ENCODE results near the gene PSD2.

The PSD2 gene

DNA sequence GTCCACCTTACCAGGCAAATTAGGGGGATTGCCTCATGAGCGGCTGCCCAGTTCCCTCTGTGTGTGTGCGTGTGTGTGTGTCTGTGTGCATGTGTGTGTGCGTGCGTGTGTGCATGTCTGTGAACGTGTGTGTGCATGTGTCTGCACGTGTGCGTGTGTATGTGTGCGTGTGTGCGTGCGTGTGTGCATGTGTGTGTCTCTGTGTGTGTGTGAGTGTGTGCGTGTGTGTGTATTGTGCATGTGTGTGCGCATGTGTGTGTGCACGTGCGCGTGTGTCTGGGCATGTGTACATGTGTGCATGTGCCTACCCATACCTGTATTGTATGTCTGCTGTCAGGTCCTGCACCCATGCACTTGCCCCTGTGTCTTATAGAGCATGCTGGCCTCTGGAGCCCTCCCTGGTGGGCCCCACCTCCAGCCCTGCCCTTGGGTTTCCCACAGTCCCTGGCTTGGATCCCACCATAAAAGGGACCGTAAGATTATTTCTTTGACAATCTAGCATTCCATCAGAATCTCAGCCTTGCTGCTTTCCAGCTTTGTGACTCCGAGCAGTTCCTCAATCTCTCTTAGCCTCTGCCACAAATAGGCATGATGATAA, 9.3 kb downstream of the PSD2 start:
- Histone ChIP-seq H3K4me3 (replicated peaks; ENCODE audit: insufficient read depth, low read length) (no peak overlapping the region), H3K27ac (replicated peaks) (no peak overlapping the region), H3K27me3 (ENCODE audit: insufficient read depth, poor library complexity, severe bottlenecking) (no peaks in the 10 kb centered on the region)
- TF ChIP-seq REST (IDR thresholded peaks at IDR 0.05; ENCODE audit: insufficient replicate concordance, low read depth), result no peak
- no peak for TF ChIP-seq POLR2AphosphoS5 (IDR thresholded peaks at IDR 0.05; ENCODE audit: low read depth)
- no peak for TF ChIP-seq SPI1 (IDR thresholded peaks at IDR 0.05; ENCODE audit: borderline replicate concordance, low read depth)
- TF ChIP-seq GABPA (IDR thresholded peaks at IDR 0.05; ENCODE audit: low read depth), result no peak
- no peak for DNase-seq (ENCODE audit: low read depth in 1 of 2, low spot score in 1 of 2)

DNA sequence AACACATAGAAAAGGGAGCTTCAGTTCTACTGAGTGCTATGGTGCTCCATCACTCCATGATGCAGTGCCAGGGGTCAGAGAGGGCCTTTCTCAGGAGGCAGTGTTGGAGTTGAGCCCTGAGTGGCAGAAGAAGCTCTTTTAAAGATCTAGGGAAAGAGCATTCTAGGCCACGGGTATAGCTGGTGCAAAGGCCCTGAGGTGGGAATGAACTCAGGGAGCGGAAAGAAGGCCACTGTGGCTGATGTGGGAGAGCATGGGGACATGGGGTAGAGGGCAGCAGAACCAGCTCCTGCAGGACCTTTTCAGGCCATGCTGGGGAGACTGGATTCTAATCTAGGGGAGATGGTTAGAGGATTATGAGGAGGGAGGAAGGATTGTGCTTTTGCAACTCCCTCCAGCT, 9.9 kb downstream of the PSD2 start:
- no peak for DNase-seq (ENCODE audit: low read depth in 1 of 2, low spot score in 1 of 2)
- no peaks in the 10 kb centered on the region for H3K27me3 ChIP-seq (ENCODE audit: insufficient read depth, poor library complexity, severe bottlenecking)
- H3K27ac ChIP-seq (replicated peaks), result no peak overlapping the region
- TF ChIP-seq REST (IDR thresholded peaks at IDR 0.05; ENCODE audit: insufficient replicate concordance, low read depth) (no peak), SPI1 (IDR thresholded peaks at IDR 0.05; ENCODE audit: borderline replicate concordance, low read depth) (no peak), GABPA (IDR thresholded peaks at IDR 0.05; ENCODE audit: low read depth) (no peak)
- TF ChIP-seq, protein P1, sequence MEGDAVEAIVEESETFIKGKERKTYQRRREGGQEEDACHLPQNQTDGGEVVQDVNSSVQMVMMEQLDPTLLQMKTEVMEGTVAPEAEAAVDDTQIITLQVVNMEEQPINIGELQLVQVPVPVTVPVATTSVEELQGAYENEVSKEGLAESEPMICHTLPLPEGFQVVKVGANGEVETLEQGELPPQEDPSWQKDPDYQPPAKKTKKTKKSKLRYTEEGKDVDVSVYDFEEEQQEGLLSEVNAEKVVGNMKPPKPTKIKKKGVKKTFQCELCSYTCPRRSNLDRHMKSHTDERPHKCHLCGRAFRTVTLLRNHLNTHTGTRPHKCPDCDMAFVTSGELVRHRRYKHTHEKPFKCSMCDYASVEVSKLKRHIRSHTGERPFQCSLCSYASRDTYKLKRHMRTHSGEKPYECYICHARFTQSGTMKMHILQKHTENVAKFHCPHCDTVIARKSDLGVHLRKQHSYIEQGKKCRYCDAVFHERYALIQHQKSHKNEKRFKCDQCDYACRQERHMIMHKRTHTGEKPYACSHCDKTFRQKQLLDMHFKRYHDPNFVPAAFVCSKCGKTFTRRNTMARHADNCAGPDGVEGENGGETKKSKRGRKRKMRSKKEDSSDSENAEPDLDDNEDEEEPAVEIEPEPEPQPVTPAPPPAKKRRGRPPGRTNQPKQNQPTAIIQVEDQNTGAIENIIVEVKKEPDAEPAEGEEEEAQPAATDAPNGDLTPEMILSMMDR (IDR thresholded peaks at IDR 0.05; ENCODE audit: insufficient read depth, low read length), result no peak
- no peak overlapping the region for H3K4me3 ChIP-seq (replicated peaks; ENCODE audit: insufficient read depth, low read length)

GRCh38 chr5:139806111-139806510, 10.5 kb downstream of the PSD2 start:
- no peak overlapping the region for H3K27ac ChIP-seq (replicated peaks)
- TF ChIP-seq, protein P1 (IDR thresholded peaks at IDR 0.05; ENCODE audit: insufficient read depth, low read length), result no peak
- TF ChIP-seq SPI1 (IDR thresholded peaks at IDR 0.05; ENCODE audit: borderline replicate concordance, low read depth) (no peak), POLR2AphosphoS5 (IDR thresholded peaks at IDR 0.05; ENCODE audit: low read depth) (no peak), REST (IDR thresholded peaks at IDR 0.05; ENCODE audit: insufficient replicate concordance, low read depth) (no peak), GABPA (IDR thresholded peaks at IDR 0.05; ENCODE audit: low read depth) (no peak)
- H3K27me3 ChIP-seq (ENCODE audit: insufficient read depth, poor library complexity, severe bottlenecking), result no peaks in the 10 kb centered on the region

More at GRCh38 chr5:139806111-139806510, 10.5 kb downstream of the PSD2 start:
- no peak overlapping the region for H3K4me3 ChIP-seq (replicated peaks; ENCODE audit: insufficient read depth, low read length)
- DNase-seq (ENCODE audit: low read depth in 1 of 2, low spot score in 1 of 2), result no peak

Data from HL-60 (cell line).